Fibroblast of pulmonary artery (primary cell): Measurements from ENCODE around the gene TFPI.
A peak's percentile ranks its signal among the peaks of the same experiment; 100 is the strongest.

Source experiments
- DNase-seq: peaks from one replicate; pipeline ENCODE4 v3.0.0-alpha.2; 2010; ENCODE audit warnings: low read depth
- H3K4me3 ChIP-seq: replicated peaks from 2 replicates; pipeline ENCODE4 v1.5.1; 2011; ENCODE audit warnings: low read depth, mild to moderate bottlenecking, control low read depth, low read length, moderate library complexity
- CTCF ChIP-seq: IDR thresholded peaks from 2 replicates; pipeline ENCODE4 v1.5.1; 2011; ENCODE audit warnings: mild to moderate bottlenecking, control low read depth, low read length, inconsistent platforms; ENCODE audit errors: missing control alignments

TFPI gene

GRCh38 chr2:187554704-187555082 is 458 bp upstream of the TFPI start:
- TF ChIP-seq CTCF = no peak
- no peak for DNase-seq
- peak overlapping the region; percentile 72 for H3K4me3 ChIP-seq

GRCh38 chr2:187552828-187553681 is 1.2 kb downstream of the TFPI start:
- no peak for TF ChIP-seq CTCF
- peak overlapping the region; percentile 72 for H3K4me3 ChIP-seq
- peak; percentile 85 for DNase-seq

GRCh38 chr2:187552381-187552780 is 1.9 kb downstream of the TFPI start:
- no peak for TF ChIP-seq CTCF
- no peak for DNase-seq

GRCh38 chr2:187550857-187551256 is 3.4 kb downstream of the TFPI start:
- peak overlapping the region; percentile 72 for H3K4me3 ChIP-seq
- no peak for TF ChIP-seq CTCF
- no peak for DNase-seq

More at GRCh38 chr2:187552381-187552780, 1.9 kb downstream of the TFPI start:
- H3K4me3 ChIP-seq = peak overlapping the region; percentile 72

- no peak for DNase-seq
- peak overlapping the region; percentile 72 for H3K4me3 ChIP-seq
- TF ChIP-seq CTCF = no peak
These were observed 4.2 kb downstream of the TFPI start for GRCh38 chr2:187549951-187550555.

GRCh38 chr2:187549193-187549592 is 5.0 kb downstream of the TFPI start:
- DNase-seq = no peak
- peak overlapping the region; percentile 72 for H3K4me3 ChIP-seq
- TF ChIP-seq CTCF = no peak
